CD4-positive, alpha-beta T cell treated with Interleukin-1 beta for 1 hour (primary cell): Measurements from ENCODE around the gene RPP21.

Experiments
- DNase-seq, 2 donors: peaks; one replicate each; pipeline ENCODE4 v3.0.0-alpha.2; 2020 to 2022

RPP21 gene

DNA sequence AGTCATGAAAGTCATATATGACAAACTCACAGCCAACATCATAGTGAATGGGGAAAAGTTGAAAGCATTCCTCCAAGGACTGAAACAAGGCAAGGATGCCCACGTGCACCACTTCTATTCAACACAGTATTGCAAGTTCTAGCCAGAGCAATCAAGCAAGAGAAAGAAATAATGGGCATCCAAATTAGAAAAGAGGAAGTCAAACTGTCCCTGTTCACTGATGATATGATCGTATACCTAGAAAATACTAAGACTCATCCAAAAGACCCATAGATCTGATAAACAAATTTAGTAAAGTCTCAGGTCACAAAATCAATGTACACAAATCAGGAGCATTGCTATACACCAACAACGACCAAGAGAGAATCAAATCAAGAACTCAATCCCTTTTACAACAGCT is 41.2 kb downstream of the RPP21 start:
- no peak for DNase-seq

DNA sequence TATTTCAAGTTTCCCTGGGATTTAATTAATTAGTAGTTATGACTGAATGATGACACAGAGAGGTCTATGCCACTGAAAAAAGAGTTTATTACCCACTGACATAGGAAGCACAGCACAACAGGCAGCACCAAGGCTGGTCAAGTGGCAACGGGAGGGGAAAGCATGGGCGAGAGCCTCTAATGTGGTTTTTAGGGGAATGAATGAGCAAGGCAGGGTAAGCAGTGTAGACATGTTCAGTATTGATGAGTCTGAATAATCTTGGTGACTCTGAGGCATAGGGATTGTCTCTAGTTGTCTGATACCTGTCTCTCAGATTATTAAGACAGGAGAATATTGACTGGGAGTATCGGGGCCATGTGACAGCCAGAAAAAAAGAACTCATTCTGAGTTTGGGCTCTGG is 46.3 kb downstream of the RPP21 start:
- no peak for DNase-seq

DNA sequence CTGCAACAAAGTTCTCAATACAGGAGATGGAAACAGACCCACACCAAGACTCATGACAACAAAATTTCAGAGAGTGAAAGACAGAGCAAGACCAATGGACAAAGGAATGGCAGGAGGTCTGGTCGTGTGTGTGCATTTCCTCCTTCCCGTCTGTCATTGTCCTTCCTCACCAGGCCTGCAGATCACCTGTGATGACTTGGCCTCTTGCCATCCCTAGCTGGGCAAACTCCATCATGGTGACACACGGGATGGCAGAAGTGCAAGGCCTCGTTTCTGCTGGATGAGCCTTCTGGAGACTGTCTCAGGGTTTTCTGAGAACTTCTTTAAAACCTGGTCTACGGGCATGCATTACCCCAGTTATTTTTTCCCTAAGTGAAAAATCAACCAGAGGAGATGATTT is 49.2 kb downstream of the RPP21 start:
- no peak for DNase-seq
